ENCODE results near the gene HTRA3.

- TF ChIP-seq IRF2 (CRISPR knock-in tag; IDR thresholded peaks at IDR 0.05; ENCODE audit: borderline replicate concordance, low read depth) (no peak), ZNF121 (CRISPR knock-in tag; IDR thresholded peaks at IDR 0.05) (peak; percentile 49; the same call in 1 of the 2 replicates), CTCF (IDR thresholded peaks at IDR 0.05) (no peak), E2F1 (CRISPR knock-in tag; IDR thresholded peaks at IDR 0.05) (no peak), ESRRA (CRISPR knock-in tag; IDR thresholded peaks at IDR 0.05; ENCODE audit: borderline replicate concordance) (no peak), PRDM15 (CRISPR knock-in tag; IDR thresholded peaks at IDR 0.05) (no peak), STAT6 (CRISPR knock-in tag; conservative IDR thresholded peaks at IDR 0.05; ENCODE audit: low read depth) (no peak), PREB (CRISPR knock-in tag; IDR thresholded peaks at IDR 0.05; ENCODE audit: borderline replicate concordance) (no peak)
Observed at GRCh38 chr4:8238036-8238511, 31.5 kb upstream of the HTRA3 start.
